HepG2 (cell line): ENCODE results near the gene STRADA.

ENCODE experiments used
- BCLAF1 ChIP-seq: fragments of 450-650 bp; IDR thresholded peaks from 2 replicates; pipeline ENCODE4 v1.6.1; 2017; ENCODE audit warnings: mild to moderate bottlenecking
- CTCF ChIP-seq: sonication (generic); formaldehyde crosslinking; IDR thresholded peaks from 2 replicates; pipeline ENCODE4 v1.5.0; 2020; ENCODE audit warnings: mild to moderate bottlenecking, missing genetic modification reagents, moderate library complexity
- KAT2B ChIP-seq: fragments of 150-350 bp; IDR thresholded peaks from 2 replicates; pipeline ENCODE4 v1.6.1; 2014; ENCODE audit warnings: low read depth, low read length, borderline replicate concordance
- RAD21 ChIP-seq: fragments of 450-650 bp; formaldehyde crosslinking; IDR thresholded peaks from 2 replicates; pipeline ENCODE4 v1.5.0; 2020; ENCODE audit warnings: mild to moderate bottlenecking
- ZBTB25 ChIP-seq: IDR thresholded peaks from 2 replicates; pipeline ENCODE4 v1.6.1; 2018; ENCODE audit warnings: missing genetic modification reagents
- ZNF10 ChIP-seq: sonication (generic); formaldehyde crosslinking; IDR thresholded peaks from 2 replicates; pipeline ENCODE4 v1.4.0; 2020; ENCODE audit warnings: mild to moderate bottlenecking, low read depth, missing genetic modification reagents, borderline replicate concordance

GRCh38 chr17:63698886-63699637 lies 42.5 kb downstream of the STRADA start:
- no peak for TF ChIP-seq KAT2B
- no peak for TF ChIP-seq CTCF (CRISPR knock-in tag)
- TF ChIP-seq RAD21 (CRISPR knock-in tag) = no peak
- no peak for TF ChIP-seq ZNF10 (CRISPR knock-in tag)
- no peak for TF ChIP-seq BCLAF1
- no peak for TF ChIP-seq ZBTB25 (CRISPR knock-in tag)
